Gastrocnemius medialis (tissue), 4 donors: ENCODE measurements around the gene TBCCD1. TPM values are rescaled to one million over a fixed set of nuclear protein-coding genes. Genes with fewer than 3 reads are reported as not detected.

Source experiments
- ATAC-seq, 2 donors: fragments of 150-250 bp; one replicate each; pipeline ENCODE4 v1.9.1; 2016
- DNase-seq, 2 donors: peaks; one replicate each; pipeline ENCODE4 v3.0.0-alpha.2; 2019
- H3K27ac ChIP-seq, 4 donors: fragments of 200-600 bp; sonication (generic); 1 replicate in 1 of 4; 2 replicates in 3 of 4; pipeline ENCODE4 v1.5.1; 2016 to 2018; ENCODE audit warnings: mild to moderate bottlenecking in 2 of 4, moderate library complexity in 1 of 4
- H3K27me3 ChIP-seq, 3 donors: fragments of 200-600 bp; sonication (generic) in 2 of 3; 1 replicate in 1 of 3; 2 replicates in 2 of 3; pipeline versions ENCODE4 v1.5.1 to v1.6.0; 2016 to 2019; ENCODE audit warnings: mild to moderate bottlenecking in 1 of 3, moderate library complexity in 1 of 3
- H3K36me3 ChIP-seq, 2 donors: fragments of 200-600 bp; sonication (generic) in 1 of 2; one replicate each; pipeline ENCODE4 v1.5.1; 2017 to 2018
- H3K4me1 ChIP-seq, 2 donors: fragments of 200-600 bp; sonication (generic) in 1 of 2; one replicate each; pipeline ENCODE4 v1.5.1; 2016 to 2017; ENCODE audit warnings: mild to moderate bottlenecking in 2 of 2
- H3K4me3 ChIP-seq, 4 donors: fragments of 200-600 bp; sonication (generic) in 3 of 4; 1 replicate in 1 of 4; 2 replicates in 3 of 4; pipeline ENCODE4 v1.5.1; 2016 to 2019; ENCODE audit warnings: mild to moderate bottlenecking in 2 of 4
- H3K9me3 ChIP-seq, 3 donors: fragments of 200-600 bp; sonication (generic) in 2 of 3; 1 replicate in 1 of 3; 2 replicates in 2 of 3; pipeline ENCODE4 v1.5.1; 2016 to 2019
- POLR2A ChIP-seq, 2 donors: fragments of 450-650 bp; IDR thresholded peaks; one replicate each; pipeline ENCODE4 v1.6.1; 2017; ENCODE audit warnings: antibody characterized with exemption in 2 of 2, mild to moderate bottlenecking in 2 of 2, moderate library complexity in 2 of 2
- in situ Hi-C, 4 donors: fragments of 200-750 bp; cut with MboI; loops; one replicate each; pipeline versions ENCODE4 v1.15.0 to v1.8.0; 2017; ENCODE audit warnings: low sequenced_read_pairs in 4 of 4
- intact Hi-C: fragments of 100-400 bp; cut with DNase I; formaldehyde crosslinking; loops from one replicate; pipeline ENCODE4 v1.15.1; 2023; ENCODE audit warnings: low total_unique reads
- total RNA-seq, 4 donors: library from RNA; depleted of rRNA; stranded (reverse); fragments of >200 nt; gene quantifications; one replicate each; pipeline versions ENCODE4 v1.1.0 to v1.2.3, GENCODE V29; 2016
- TF ChIP-seq, protein P1 (sequence below), 5 experiments: fragments of 450-650 bp in 3 of 5; fragments of 200-600 bp in 2 of 5; sonication (generic) in 2 of 5; IDR thresholded peaks in 4 of 5; conservative IDR thresholded peaks in 1 of 5; 1 replicate in 4 of 5; 2 replicates in 1 of 5; pipeline ENCODE4 v1.5.1; 2016 to 2019; ENCODE audit warnings: antibody characterized with exemption in 5 of 5, mild to moderate bottlenecking in 3 of 5, moderate library complexity in 3 of 5

Gene TBCCD1
- total RNA-seq, 4 donors from 2014 or later: 7.3 to 10.7 (median 8.0) TPM

DNA sequence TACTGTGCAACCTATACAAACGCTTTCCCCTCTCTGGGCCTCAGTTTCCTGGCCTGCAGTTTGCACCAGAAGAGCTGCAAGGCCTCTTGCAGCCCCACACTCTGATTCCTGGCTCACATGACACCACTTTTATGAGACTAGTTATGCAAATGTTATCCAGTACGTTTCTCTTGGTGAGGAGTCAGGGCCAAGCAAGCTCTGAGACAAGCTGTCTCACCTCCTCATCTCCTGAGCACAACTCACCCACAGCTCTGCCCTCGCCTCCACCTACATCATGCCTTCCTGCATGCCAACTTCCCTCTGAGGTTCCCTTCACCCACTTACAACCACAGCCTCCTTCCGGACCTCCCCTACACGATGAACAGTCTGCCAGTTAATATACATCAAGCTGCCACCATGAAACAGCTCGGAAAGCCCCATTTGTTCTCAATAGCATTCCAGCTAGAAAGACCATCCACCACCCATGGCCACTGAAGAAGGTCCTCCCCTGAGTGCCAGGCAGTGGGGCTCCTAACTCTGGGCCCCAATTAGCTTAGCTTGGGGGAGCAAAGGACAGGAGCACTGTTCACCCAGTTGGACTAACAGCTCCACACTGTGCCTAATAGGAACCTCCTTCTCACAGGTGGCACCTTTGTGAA, 48.0 kb downstream of the TBCCD1 start:
- TF ChIP-seq, protein P1, sequence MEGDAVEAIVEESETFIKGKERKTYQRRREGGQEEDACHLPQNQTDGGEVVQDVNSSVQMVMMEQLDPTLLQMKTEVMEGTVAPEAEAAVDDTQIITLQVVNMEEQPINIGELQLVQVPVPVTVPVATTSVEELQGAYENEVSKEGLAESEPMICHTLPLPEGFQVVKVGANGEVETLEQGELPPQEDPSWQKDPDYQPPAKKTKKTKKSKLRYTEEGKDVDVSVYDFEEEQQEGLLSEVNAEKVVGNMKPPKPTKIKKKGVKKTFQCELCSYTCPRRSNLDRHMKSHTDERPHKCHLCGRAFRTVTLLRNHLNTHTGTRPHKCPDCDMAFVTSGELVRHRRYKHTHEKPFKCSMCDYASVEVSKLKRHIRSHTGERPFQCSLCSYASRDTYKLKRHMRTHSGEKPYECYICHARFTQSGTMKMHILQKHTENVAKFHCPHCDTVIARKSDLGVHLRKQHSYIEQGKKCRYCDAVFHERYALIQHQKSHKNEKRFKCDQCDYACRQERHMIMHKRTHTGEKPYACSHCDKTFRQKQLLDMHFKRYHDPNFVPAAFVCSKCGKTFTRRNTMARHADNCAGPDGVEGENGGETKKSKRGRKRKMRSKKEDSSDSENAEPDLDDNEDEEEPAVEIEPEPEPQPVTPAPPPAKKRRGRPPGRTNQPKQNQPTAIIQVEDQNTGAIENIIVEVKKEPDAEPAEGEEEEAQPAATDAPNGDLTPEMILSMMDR (IDR thresholded peaks at IDR 0.05 in 4 of 5, conservative IDR thresholded peaks at IDR 0.05 in 1 of 5): no peak
- TF ChIP-seq POLR2A (IDR thresholded peaks at IDR 0.05): no peak
- ATAC-seq (no peak), DNase-seq (no peak)
- intact Hi-C loops (no loop called here), in situ Hi-C loops (no loop called here)
- Histone ChIP-seq H3K4me3 (no peak overlapping the region), H3K4me1 (no peaks in the 10 kb centered on the region), H3K27me3 (peaks cover 0 to 5% (median 0%) of the 10 kb centered on the region in 3 donors), H3K36me3 (no peaks in the 10 kb centered on the region), H3K27ac (no peak overlapping the region), H3K9me3 (no peaks in the 10 kb centered on the region)

GRCh38 chr3:186517218-186517617, 49.9 kb downstream of the TBCCD1 start:
- no peak for TF ChIP-seq POLR2A (IDR thresholded peaks at IDR 0.05)
- TF ChIP-seq, protein P1 (IDR thresholded peaks at IDR 0.05 in 4 of 5, conservative IDR thresholded peaks at IDR 0.05 in 1 of 5): no peak
- peaks cover 0 to 7% (median 5%) of the 10 kb centered on the region in 3 donors for H3K27me3 ChIP-seq
- DNase-seq (no peak), ATAC-seq (no peak)
- H3K9me3 ChIP-seq: no peaks in the 10 kb centered on the region
- in situ Hi-C loops (no loop called here), intact Hi-C loops (no loop called here)
- H3K4me1 ChIP-seq: no peaks in the 10 kb centered on the region
- H3K27ac ChIP-seq: no peak overlapping the region
- H3K36me3 ChIP-seq: no peaks in the 10 kb centered on the region
- no peak overlapping the region for H3K4me3 ChIP-seq

DNA sequence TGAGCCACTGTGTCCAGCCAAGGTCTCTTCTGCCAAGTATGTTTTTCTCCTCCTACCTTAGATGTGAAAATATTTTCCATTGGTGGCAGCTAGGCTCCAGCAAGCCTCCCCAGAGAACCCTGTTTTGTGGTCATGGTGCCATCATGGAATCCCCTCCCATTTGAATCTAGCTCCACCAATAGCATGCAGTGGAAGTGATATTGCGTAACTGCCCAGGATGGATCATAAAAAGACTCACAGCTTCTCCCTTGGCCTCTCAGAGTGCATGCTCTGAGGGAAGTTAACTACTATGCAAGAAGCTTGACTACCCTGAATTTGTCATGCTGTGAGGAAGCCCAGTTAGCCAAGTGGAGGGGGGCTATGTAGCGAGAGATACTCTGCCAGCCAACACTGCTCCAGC, 50.5 kb downstream of the TBCCD1 start:
- Histone ChIP-seq H3K27me3 (peaks cover 0 to 7% (median 5%) of the 10 kb centered on the region in 3 donors), H3K9me3 (no peaks in the 10 kb centered on the region), H3K4me3 (no peak overlapping the region), H3K4me1 (no peaks in the 10 kb centered on the region), H3K36me3 (no peaks in the 10 kb centered on the region), H3K27ac (no peak overlapping the region)
- ATAC-seq (no peak), DNase-seq (no peak)
- TF ChIP-seq POLR2A (IDR thresholded peaks at IDR 0.05): no peak
- TF ChIP-seq, protein P1 (IDR thresholded peaks at IDR 0.05 in 4 of 5, conservative IDR thresholded peaks at IDR 0.05 in 1 of 5): no peak
- intact Hi-C loops (no loop called here), in situ Hi-C loops (no loop called here)

- Histone ChIP-seq H3K9me3 (no peaks in the 10 kb centered on the region), H3K36me3 (no peaks in the 10 kb centered on the region), H3K4me3 (no peak overlapping the region), H3K4me1 (no peaks in the 10 kb centered on the region), H3K27ac (no peak overlapping the region), H3K27me3 (peaks cover 0 to 7% (median 0%) of the 10 kb centered on the region in 3 donors)
- in situ Hi-C loops: no loop called here
- ATAC-seq (no peak), DNase-seq (no peak)
- intact Hi-C loops: no loop called here
- TF ChIP-seq, protein P1 (IDR thresholded peaks at IDR 0.05 in 4 of 5, conservative IDR thresholded peaks at IDR 0.05 in 1 of 5): no peak
- no peak for TF ChIP-seq POLR2A (IDR thresholded peaks at IDR 0.05)
These were observed 52.0 kb downstream of the TBCCD1 start for GRCh38 chr3:186515125-186515524.
